ENCODE results near the gene CDH13. TPM values are rescaled to one million over a fixed set of nuclear protein-coding genes. Genes with fewer than 3 reads are reported as not detected.

Gene CDH13
- total and polyA plus RNA-seq, 10 of the 15 experiments (the other 5 are each of a cell fraction or from before 2014, with no cell fraction given) = under 0.01 to 0.05 TPM; not detected in 8

GRCh38 chr16:83561876-83562275 is 935.1 kb downstream of the CDH13 start:
- FAIRE-seq = no peak
- ChIA-PET POLR2A (no interaction called here), RAD21 (ENCODE audit: unreplicated experiment) (no interaction called here)

More at GRCh38 chr16:83561876-83562275, 935.1 kb downstream of the CDH13 start:
- no peak overlapping the region for H2AFZ ChIP-seq (ENCODE audit: control insufficient read depth, low read depth, low read length)
- ChIA-PET SMC1A (ENCODE audit: uncharacterized antibody, unreplicated experiment) (no interaction called here), CTCF (interaction anchor here (0.7 kb wide), 1 partner anchor 13 kb away, joined by 3 read pairs; no protein-coding TSS in a partner anchor)
- no peaks in the 10 kb centered on the region for H3K9me3 ChIP-seq (replicated peaks; ENCODE audit: control insufficient read depth, insufficient read depth, low read length)
- in situ Hi-C loops (cut with MboI) (no loop called here), intact Hi-C loops (cut with micrococcal nuclease; ENCODE audit: unreplicated experiment) (no loop called here)
- no peaks in the 10 kb centered on the region for H3K27me3 ChIP-seq (replicated peaks in 1 of 2; ENCODE audit: control insufficient read depth in 2 of 2, insufficient read depth in 2 of 2, low read length in 1 of 2)
- no peak overlapping the region for H3K4me3 ChIP-seq
- no peaks in the 10 kb centered on the region for H4K20me1 ChIP-seq (ENCODE audit: control insufficient read depth, insufficient read depth)
- DNase-seq (ENCODE audit: low read depth, low spot score) (no peak), ATAC-seq (no peak)
- H3K9ac ChIP-seq (ENCODE audit: control insufficient read depth, insufficient read depth, low read length) = no peak overlapping the region
- no peaks in the 10 kb centered on the region for H3K4me1 ChIP-seq (ENCODE audit: control insufficient read depth, insufficient read depth, low read length)
- H3K36me3 ChIP-seq (ENCODE audit: control insufficient read depth in 2 of 2, insufficient read depth in 2 of 2, low read length in 1 of 2) = no peaks in the 10 kb centered on the region
- H3K27ac ChIP-seq (ENCODE audit: control insufficient read depth, insufficient read depth) = no peak overlapping the region
- 18% methylated on average over 2 of the region's 2 CpGs for WGBS (ENCODE audit: insufficient coverage, insufficient replicate concordance, low lambda C conversion rate, missing lambda C conversion rate)
- H3K4me2 ChIP-seq (ENCODE audit: control insufficient read depth, insufficient read depth) = no peak overlapping the region
- no peaks in the 10 kb centered on the region for H3K79me2 ChIP-seq (ENCODE audit: control insufficient read depth, insufficient read depth, low read length)
- no TSS peak for BruUV-seq (replicated peaks)
- peak; percentile 83; the same call in 1 of the 2 replicates for TF ChIP-seq REST (IDR thresholded peaks at IDR 0.05; ENCODE audit: low read depth, low read length)
- no peak for TF ChIP-seq E2F8 (IDR thresholded peaks at IDR 0.05; ENCODE audit: low read depth, partially characterized antibody)
